ENCODE data around the gene LPP.

The LPP gene

DNA sequence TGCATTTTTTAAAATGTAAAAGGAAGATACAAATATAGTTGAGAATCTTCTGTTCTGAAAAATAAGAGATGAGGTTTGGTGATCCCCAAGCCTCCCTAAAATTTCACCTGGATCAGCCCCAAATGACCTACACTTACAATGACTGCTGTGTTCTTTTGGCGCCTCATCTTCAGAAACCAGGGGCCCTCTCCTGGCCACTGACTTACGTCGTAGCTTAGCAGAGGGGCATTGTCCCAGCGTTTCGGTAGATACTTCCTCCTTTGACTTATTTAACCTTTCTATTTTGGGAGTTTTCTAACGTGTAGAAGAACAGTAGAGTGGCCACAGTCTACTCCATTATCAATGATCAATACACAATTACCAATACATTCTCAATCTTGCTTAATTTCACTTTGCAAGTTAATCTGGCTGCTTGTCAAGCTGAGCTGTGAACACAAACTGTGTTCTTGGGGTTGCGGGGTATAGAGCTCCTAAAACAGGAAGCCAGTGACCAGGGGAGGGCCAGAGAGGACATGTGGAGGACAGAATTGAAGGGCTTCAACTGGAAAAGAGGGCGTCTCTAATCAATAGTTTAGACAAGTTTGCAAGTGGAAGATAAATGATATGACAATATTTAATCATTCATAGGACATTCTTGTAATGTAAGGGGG, 419.5 kb downstream of the LPP start:
- no peak for DNase-seq

DNA sequence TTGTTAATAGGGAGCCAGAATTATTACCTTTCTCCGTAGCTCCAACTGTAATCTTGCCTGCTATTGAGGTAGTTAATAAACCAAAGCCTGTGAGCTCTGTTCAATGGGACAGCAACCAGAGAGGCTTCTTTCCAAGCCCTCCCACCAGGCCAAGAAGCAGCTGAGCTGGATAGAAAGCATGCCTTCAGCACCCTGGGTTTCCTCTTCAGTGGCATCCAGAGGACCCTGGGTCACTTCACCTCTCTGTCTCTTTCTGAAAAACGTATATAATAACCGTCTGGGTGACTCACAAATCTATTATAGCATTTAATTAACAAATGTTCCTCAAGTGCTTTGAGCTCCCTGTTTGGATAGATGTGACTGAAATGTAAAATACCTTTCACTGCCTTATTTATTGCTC, 420.0 kb downstream of the LPP start:
- no peak for DNase-seq

DNA sequence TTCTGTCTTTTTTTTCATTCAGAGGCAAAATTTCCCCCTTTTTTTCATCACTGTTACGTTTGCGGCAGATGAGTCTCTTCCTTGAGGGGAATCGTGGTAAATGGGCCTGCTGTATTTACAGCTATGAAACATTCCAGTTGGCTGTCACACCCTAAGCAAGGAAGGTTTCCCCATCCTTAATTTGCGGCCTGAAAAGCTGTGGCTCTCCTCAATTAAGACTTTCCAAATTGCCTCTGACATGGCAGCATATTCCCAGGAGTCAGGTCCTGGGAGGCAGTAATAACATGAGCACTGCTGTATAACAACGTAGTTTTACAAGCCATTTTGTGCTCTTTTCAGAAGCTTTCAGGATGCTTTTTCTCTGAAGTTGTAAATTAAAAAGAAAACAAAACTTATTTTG, 420.9 kb downstream of the LPP start:
- peak; percentile 39 for DNase-seq

DNA sequence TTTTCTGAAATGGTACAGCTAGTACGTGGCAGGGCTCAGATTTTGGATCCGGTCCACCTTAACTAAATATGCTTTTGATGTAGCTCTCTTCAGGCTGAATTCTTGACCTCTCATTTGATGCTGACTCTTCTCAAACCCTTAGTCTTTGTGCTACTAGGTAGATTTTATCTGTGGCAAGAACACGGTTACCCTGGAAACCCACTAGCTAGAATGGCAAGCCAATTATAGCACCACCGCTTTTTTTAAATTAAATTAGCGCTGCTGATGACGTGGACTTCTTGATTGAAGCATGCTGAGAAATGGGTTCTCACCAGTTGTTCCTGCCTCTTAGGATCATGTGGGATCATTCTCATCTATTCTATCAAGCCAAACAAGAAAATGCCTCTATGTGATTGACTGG, 421.5 kb downstream of the LPP start:
- no peak for DNase-seq

DNA sequence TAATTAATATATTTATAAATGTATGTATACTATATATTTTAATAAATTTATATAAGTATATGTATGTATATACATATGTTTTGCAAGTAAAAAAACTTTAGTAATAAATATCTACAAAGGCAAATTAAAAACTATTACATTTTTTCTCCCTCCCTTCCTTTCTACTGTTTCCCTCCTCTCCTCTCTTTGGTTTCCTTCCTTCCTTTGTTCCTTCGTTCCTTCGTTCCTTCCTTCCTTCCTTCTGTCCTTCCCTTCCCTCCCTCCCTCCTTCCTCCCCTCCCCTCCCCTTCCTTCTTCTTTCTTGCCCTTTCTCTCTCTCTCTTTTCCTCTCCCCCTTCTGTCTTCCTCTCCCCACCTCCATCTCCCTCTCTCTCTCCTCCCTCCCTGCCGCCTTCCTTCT, 423.6 kb downstream of the LPP start:
- DNase-seq, result no peak

DNA sequence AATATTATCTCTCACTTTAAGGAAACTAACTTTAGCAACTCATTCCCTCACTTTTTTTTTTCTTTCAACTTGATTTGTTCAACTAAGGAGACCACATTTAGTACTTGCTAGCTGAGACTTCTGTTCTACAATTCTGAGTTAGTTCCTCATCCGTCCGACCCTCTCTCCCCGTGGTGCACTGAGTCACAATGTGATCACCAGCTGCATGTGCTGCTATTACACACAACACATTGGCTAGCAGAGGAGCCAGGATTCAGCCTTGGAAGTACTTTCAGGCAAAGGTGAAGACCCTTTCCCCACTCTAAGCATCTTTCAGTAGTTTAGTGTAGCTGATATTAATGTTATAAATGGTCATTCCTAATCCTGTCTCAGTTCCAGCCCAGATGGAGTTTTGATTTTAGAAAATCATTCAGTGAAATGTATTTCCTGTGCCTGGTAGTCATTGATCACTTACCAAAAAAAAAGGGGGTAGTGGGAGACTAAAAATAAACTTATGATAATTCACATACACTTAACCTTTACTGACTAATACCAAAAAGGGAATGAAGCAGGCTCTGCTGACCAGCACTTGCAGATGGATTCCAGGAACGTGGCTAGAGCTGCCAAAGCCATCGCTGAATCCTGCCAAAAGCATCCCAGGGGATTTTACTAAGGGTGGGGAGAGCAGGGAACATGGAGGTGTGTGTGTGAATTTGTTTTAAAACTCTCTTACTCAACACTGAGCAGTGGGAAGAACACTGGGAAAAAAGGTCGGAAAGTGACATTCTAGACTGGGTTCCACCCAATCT, 424.8 kb downstream of the LPP start:
- peak; percentile 87 for DNase-seq

DNA sequence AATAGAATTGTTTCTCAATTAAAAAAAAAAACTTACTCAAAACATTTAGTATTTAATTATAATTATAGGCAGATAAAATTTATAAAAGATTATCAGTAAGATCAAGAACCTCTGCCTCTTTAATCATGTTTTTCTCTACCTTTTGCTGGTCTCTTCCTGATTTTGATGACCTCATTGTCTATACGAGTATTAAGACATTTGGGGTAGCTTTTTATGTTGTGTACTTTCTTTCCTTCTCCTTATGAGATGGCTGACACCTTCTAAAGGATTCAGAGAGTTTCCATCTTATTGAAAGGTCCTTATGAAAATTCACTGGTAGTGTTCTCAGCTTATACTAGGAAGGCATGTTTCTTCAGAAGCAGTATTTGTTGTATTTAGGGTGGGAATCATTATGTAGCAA, 426.3 kb downstream of the LPP start:
- no peak for DNase-seq

DNA sequence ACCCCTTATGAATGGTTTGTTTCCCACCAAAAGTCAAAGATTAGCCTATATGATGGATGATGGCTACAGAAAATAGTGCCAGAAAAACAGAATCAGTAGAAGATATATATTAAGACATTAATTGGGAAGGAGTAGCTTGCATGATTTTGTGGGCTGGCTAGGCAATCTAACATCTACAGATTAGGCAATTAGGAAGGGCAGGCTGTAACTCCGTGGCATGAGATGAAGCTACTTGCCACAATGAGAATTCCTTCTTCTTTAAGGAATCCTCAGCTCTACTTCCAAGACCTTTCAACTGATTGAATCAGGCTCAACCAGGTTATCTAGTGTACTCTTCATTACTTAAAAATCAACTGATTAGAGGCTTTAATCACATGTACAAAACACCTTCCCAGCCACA, 426.7 kb downstream of the LPP start:
- no peak for DNase-seq

DNA sequence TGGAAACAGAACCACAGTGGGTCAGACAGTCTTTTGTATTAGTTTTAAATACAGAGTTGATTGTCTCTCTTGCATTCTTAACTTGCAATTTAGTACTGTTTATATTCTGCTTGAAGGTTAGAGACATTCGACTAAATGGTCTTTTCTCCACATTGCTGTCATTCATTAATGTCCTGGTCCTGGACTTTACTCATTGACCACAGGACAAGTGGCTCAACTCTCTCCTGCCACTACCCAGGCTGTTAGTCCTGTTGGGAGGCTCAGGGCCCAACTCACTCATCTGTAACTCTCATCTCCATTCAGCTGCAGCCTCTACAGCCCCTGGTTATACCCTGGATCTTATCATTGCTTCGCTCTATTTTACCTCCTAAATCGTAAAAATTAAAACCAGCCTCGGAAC, 427.4 kb downstream of the LPP start:
- DNase-seq, result no peak

DNA sequence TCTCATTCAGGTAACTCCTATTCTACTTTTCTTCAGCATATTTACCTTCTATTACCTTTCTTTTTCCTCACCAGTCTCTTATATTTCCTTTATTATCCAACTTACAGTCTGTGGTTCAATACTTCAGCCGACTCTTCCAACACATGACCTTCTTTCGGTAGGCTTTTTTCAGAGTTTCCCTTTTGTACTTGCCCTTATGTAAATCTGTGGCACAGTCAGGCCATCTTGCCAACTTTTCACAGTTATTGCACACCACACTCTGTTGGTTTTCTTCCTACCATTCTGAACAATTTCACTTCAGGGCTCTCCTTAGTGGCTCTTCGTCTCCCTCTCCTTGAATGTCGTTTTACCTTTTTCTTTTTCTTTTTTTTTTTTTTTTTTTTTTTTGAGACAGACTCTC, 427.8 kb downstream of the LPP start:
- no peak for DNase-seq

DNA sequence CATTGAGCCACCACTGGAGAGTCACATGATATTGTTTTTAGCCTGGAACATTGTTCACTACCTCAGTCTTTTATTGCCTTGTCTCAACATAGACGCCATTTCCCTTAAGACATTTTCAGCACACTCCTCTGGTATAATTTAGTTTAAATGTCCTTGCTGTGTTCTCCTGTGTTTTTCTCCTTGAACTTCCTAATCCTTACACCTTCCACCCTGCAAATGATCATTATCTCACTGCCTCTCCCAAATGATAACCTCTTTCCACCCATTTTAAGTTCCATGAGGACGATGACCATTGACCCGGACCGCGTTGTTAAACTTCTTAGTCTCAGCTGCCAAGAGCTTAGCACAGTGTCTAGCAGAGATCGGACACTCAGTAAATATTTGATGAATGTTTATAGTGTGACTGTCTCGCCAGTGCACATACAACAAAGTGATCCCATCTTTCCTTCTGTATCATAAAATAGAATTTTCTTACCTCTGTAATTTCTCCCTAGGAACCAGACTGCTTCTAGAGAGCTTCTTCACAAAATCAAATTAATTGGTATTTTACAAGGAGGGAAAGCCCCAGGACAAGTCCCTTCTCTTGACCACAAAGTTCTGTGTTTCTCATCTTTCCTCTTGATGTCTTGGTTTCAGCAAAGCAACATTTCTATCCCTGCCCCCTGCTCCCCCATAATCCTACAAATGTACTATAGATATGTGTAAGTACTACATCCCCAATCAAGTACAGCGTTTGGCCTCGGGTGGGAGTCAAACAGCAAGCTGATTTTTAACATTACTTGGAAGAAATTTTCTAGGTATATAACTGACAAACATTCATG, 429.6 kb downstream of the LPP start:
- DNase-seq, result no peak

DNA sequence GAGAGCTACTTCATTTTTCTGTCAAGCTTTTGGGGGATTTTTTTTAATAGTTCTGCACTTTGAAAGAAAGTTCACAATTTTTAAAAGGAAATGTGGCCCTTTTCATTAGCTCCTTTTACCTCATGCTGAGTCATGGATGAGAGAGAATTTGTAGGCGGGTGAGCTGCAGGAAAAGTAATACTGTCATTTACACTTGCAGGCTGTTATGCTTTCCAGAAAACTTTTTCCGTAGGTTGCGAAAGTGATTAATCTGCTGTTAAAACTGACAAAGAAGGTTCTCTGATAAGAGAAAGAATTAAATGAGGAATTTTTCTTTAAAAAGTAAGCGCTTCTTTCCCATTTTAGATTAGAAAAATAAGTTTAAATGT, 430.2 kb downstream of the LPP start:
- peak; percentile 81 for DNase-seq

DNA sequence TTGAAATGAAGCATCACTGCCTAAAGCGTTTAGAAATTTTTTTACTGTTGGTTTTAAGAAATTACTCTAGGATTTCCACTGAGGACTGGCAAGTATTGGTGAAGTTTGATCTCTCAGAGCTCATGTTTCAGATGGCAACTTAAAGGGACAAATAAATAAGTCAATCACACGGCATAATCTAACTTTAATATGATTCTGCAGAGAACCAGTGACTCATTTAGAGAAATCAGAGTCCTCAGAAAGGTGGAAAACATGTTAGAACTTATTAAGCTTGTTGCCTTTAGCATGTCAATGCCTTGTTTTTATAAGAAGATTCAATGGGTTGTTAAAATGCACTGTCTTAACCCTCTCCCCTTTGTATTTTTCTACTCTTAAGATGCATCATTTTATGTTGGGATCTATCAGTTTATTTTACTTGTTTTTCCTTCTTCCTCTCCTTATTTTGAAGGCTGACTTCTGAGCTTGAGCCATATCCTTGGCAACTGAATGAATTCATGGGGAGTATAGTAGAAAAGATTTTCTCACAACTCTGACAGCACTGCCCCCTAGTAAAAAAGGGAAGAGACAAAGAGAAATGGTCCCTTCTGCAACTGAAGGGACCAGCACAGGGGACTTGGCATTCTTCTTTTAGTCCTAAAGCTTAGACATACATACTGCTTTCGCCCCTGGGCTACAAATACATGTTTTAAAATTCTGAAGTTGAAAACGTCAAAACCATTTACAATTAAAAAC, 431.2 kb downstream of the LPP start:
- no peak for DNase-seq

DNA sequence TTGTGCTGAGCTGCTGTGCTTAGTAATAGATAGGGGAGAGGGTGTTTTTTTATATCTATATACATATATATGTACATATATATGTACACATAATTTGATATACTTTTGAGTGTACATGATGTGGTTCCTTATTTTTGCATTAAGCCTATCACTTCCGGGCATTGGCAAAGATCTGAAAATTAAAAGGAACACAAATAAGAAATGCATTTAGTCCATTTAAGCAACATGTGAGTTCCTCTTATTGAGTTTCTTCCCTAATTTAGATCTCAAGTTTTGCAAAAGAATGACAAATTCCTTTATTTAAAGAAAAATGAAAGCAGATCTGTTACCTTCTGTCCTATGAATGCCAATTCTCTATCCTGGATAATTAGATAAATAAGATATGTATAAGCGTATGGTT, 435.1 kb downstream of the LPP start:
- DNase-seq, result no peak

DNA sequence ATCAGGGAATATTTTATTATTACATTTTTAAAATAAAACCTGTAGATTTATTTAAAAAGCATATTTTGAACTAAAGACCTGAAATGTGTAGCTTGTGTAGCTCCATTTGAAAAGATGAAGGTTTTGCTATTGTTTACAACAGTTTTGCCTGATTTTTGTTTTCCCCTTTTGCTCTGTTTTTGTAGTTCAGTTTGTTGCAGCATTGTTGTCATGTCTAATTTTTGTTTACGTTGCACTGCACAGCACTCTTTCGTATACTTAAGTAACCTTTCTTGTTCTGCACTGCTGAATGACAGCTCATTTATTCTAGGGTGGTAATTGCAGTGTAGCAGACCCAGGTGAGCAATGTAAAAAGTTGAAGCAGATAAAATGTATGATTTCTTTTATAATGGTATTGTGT, 435.8 kb downstream of the LPP start:
- DNase-seq, result no peak

DNA sequence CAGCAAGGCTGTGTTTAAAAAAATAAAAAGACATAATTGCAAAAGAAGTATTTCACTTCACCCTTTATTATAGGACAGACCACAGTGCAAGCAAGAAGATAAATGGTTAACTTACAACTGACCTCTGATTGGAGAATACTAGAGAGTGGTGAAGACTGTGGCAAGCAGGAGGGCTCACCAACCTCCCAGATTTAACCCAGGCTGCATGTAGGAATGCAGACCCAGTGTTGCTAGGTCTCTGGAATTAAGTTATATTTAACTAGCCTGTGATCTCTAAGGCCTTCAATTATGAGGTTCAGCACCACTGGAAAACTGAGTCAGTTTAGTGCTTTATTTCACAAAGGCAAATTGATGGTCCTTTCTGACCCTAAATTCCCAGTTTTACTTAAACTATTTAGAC, 436.6 kb downstream of the LPP start:
- DNase-seq, result no peak

DNA sequence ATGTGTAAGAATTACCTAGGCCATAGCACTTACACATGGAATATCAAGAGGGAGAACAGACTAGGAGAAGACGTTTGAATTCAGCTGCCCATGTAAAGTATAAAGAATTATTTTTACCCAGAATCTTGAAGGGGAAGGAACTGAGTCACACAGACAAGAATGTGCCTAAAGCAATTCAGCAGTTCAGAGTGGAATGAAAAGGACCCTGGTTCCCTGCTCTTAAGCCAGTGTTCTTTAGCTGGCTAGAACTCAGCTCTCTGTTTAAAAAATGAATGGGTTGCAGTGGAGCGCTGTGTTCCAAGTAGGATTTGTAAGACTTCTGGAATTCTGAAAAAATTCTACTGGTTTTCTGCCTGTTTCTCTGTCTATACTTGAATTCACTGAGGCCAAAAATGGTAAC, 440.2 kb downstream of the LPP start:
- DNase-seq, result peak; percentile 93

DNA sequence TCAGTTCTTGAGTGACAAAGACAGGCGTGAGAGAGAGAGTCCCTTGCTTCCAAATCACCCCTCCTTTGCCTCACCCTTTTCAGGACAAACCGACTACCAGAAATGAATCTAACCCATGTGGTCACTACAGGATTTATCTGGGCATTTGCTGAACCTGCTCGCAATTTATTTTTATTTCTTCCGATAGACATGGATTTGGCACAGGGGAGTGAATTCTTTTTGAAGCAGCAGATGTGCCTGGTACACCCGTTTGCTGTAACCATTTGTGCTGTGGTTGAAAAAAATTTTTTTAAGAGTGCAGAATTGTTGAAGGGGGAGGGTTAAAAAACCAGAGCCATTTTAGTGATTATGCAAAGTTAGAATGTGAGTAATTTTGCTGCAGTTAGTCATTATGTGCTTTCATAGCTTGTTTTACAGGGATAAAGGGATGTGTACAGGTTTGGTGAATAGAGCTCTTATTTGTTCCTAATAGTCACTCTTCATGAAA, 442.0 kb downstream of the LPP start:
- DNase-seq, result peak; percentile 89

DNA sequence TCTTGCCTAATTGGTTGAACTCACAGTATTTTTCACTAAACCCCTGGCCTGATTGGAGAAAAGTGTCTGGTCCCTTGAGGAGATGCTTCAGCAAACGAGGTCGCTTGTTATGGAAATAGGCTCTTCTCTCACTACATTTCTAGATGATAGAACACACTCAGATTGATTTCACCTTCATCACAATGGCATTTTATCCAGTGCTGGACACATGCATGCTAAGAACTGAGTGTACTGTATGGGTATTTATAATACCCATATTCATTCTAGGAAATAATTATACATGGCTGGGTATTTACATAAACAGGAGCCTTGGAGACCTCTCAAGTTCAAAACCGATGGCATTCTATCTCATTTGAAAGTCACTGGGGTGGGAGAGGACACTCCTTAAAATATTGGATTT, 444.9 kb downstream of the LPP start:
- no peak for DNase-seq

DNA sequence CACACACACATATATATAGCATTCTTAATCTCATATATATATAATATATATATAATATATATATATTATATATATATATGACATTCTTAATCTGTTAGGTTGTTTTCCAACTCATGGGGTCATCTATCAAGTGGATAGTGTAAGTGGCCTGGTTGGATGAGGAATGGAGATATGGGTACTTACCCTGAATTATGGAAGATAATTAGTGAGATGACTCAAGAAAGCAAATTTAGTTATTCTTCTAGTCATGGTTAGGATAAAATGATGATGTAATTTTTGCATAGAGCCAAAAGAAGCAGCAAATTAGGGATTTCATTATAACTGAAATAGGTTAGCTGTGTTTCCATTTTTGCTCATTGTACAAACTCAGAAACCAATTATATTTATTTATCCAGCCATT, 448.2 kb downstream of the LPP start:
- DNase-seq, result no peak

DNA sequence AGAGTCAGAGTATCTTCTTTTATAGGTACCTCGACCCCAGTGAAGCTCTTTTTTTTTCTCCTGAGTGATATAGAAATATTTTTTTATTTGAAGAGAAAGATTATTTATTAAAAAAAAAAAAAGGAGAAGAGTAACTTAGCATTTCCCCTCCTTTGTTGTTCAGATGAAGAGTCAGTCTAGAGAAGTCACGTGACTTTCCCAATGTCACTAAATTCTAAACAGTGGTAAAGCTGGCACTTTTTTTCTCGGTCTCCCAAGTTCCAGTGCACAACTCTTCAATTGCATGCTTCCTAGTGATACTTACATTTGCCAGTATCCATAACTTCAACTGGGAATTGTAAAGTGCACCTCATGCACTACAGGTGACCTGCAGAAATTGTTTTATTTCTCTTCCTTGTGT, 448.7 kb downstream of the LPP start:
- DNase-seq, result no peak

DNA sequence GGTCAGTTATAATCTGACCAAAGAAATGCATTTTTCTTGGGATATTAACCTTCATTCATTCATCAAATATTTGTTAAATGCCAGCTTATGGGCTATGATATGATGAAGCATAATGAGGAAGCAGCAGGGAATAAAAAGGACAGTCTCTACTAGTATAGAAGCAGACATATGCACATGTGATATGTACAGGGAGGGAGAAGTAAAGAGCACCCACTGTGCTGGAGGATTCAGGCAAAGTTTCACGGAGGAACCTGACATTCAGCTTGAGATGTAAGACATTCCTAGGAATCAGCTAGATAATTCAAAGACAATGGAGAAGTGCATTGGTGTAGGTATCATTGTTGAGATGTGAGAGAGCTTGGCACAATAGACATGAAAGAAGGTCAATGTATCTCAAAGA, 450.7 kb downstream of the LPP start:
- DNase-seq, result no peak

DNA sequence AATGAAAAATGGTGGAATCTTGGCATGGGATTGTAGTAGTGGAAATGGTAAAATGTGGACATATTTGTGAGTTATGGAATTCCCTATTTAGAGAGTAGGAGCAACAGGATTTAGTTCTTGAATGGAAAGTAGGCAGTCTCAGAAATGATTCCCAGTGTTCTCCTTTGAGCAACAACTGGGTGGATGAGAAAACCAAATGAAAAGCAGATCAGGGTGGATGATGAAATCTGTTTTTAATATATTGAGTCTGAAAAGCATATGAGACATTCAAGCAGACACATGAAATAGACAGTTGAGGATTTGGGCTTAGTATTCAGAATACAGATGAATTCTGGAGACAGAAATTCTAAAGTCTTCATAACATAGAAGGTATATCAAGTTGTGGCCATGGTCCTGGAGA, 451.3 kb downstream of the LPP start:
- peak; percentile 46 for DNase-seq
